ENCODE measurements around the gene TYSND1.

Gene TYSND1

DNA sequence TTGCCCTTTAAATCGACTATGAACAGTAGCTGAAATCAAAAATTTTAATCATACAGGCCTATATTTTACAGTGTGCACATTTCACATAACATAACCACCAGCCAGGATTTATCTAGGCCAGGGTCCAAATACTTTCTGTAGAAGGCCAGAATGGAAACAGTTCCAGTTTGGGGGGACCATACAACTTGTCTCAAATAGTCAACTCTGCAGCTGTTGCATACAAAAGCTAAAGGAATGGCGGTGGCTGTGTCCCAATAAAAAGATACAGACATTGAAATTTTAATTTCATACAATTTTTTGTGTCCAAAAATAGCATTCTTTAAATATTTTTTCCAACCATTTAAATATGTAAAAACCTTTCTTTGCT, 742 bp upstream of the TYSND1 start:
- TF ChIP-seq POLR2A (IDR thresholded peaks at IDR 0.05; ENCODE audit: extremely low read depth, insufficient read length) (no peak), MYC (IDR thresholded peaks at IDR 0.05; ENCODE audit: low read depth, low read length) (no peak), MAX (IDR thresholded peaks at IDR 0.05; ENCODE audit: low read depth, low read length) (no peak), CTCF (IDR thresholded peaks at IDR 0.05; ENCODE audit: low read depth, low read length) (no peak)
- peak overlapping the region; percentile 9 for H3K4me3 ChIP-seq (ENCODE audit: low read depth, low read length)
- no peak for DNase-seq (ENCODE audit: low read depth)

GRCh38 chr10:70145666-70146488, 623 bp downstream of the TYSND1 start:
- peak overlapping the region; percentile 67 for H3K4me3 ChIP-seq (ENCODE audit: low read depth, low read length)
- peak; percentile 95 for TF ChIP-seq MYC (IDR thresholded peaks at IDR 0.05; ENCODE audit: low read depth, low read length)
- TF ChIP-seq CTCF (IDR thresholded peaks at IDR 0.05; ENCODE audit: low read depth, low read length): peak; percentile 34
- TF ChIP-seq POLR2A (IDR thresholded peaks at IDR 0.05; ENCODE audit: extremely low read depth, insufficient read length): peak; percentile 49
- TF ChIP-seq MAX (IDR thresholded peaks at IDR 0.05; ENCODE audit: low read depth, low read length): peak; percentile 88
- peak; percentile 86 for DNase-seq (ENCODE audit: low read depth)

DNA sequence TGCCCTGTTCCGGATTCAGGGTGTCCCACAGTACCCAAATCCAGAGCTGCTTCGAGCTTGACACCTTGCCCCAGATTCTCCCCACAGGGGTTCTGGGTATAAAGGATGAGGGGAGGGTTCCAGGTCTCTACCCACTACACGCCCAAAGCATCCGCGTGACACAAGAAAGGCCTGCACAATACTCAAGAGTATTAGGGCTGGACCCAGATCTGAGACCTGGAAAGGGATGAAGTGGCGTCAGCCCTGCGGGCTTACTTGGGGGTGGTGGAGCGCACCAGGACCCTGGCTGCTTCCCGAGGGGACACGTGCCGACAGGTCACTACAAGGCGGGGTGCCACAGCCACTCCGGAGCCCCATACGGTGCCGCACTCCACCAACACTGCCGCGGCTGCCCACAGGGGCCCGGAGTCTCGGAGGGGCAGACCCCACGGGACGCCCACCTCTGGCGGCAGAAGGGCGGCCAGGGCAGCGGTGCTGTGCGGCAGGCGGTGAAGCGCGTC, 1.3 kb downstream of the TYSND1 start:
- H3K4me3 ChIP-seq (ENCODE audit: low read depth, low read length): peak overlapping the region; percentile 67
- no peak for DNase-seq (ENCODE audit: low read depth)
- TF ChIP-seq CTCF (IDR thresholded peaks at IDR 0.05; ENCODE audit: low read depth, low read length) (no peak), MYC (IDR thresholded peaks at IDR 0.05; ENCODE audit: low read depth, low read length) (no peak), MAX (IDR thresholded peaks at IDR 0.05; ENCODE audit: low read depth, low read length) (no peak), POLR2A (IDR thresholded peaks at IDR 0.05; ENCODE audit: extremely low read depth, insufficient read length) (no peak)

GRCh38 chr10:70144372-70145110, 2.0 kb downstream of the TYSND1 start:
- H3K4me3 ChIP-seq (ENCODE audit: low read depth, low read length): peak overlapping the region; percentile 67
- TF ChIP-seq MYC (IDR thresholded peaks at IDR 0.05; ENCODE audit: low read depth, low read length): no peak
- TF ChIP-seq POLR2A (IDR thresholded peaks at IDR 0.05; ENCODE audit: extremely low read depth, insufficient read length): no peak
- no peak for TF ChIP-seq CTCF (IDR thresholded peaks at IDR 0.05; ENCODE audit: low read depth, low read length)
- no peak for TF ChIP-seq MAX (IDR thresholded peaks at IDR 0.05; ENCODE audit: low read depth, low read length)
- no peak for DNase-seq (ENCODE audit: low read depth)

DNA sequence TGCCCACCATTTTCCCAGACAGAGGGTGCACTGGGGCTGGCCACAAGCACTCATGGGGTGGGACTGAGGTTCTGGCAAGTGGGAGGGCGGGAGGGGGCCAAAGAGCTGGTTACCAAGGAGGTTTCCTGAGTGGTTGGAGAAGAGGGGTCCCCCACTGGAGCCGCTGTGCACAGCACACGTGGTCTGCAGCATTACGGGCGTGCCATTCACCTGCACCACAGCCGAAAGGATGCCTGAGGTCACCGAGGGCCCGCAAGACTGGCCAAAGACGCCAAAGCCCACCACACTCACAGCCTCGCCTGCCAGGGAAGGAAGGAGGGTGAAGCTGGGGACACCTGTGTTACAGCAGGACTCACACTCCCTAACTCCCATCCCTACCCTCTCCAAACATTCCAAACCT, 3.9 kb downstream of the TYSND1 start:
- DNase-seq (ENCODE audit: low read depth): no peak
- no peak for TF ChIP-seq POLR2A (IDR thresholded peaks at IDR 0.05; ENCODE audit: extremely low read depth, insufficient read length)
- no peak for TF ChIP-seq CTCF (IDR thresholded peaks at IDR 0.05; ENCODE audit: low read depth, low read length)
- TF ChIP-seq MYC (IDR thresholded peaks at IDR 0.05; ENCODE audit: low read depth, low read length): no peak
- no peak for TF ChIP-seq MAX (IDR thresholded peaks at IDR 0.05; ENCODE audit: low read depth, low read length)
- no peak overlapping the region for H3K4me3 ChIP-seq (ENCODE audit: low read depth, low read length)
